Fibroblast of villous mesenchyme (primary cell): Measurements from ENCODE around the gene PLGRKT. TPM values are rescaled to one million over a fixed set of nuclear protein-coding genes. Genes with fewer than 3 reads are reported as not detected.

Source experiments
- DNase-seq: peaks from one replicate; pipeline ENCODE4 v3.0.0-alpha.2; 2010; ENCODE audit warnings: low read depth
- H3K4me3 ChIP-seq: 2 replicates; pipeline ENCODE4 v1.5.1; 2011; ENCODE audit warnings: low read depth, mild to moderate bottlenecking, low read length
- CTCF ChIP-seq: IDR thresholded peaks from 2 replicates; pipeline ENCODE4 v1.5.1; 2012; ENCODE audit warnings: low read depth, mild to moderate bottlenecking, low read length; ENCODE audit not compliant: insufficient read depth
- total RNA-seq: library from RNA; depleted of rRNA; stranded (reverse); fragments of >200 nt; gene quantifications from 2 replicates; pipeline ENCODE4 v1.2.3, GENCODE V29; 2012

The PLGRKT gene
- total RNA-seq, 1 donor, result 17.7 TPM

GRCh38 chr9:5375790-5376477, 61.8 kb downstream of the PLGRKT start:
- H3K4me3 ChIP-seq, result no peak overlapping the region
- TF ChIP-seq CTCF, result no peak
- DNase-seq, result no peak

GRCh38 chr9:5375091-5375490, 62.6 kb downstream of the PLGRKT start:
- no peak for DNase-seq

GRCh38 chr9:5364294-5365024, 73.3 kb downstream of the PLGRKT start:
- DNase-seq, result no peak
- H3K4me3 ChIP-seq, result no peak overlapping the region
- TF ChIP-seq CTCF, result no peak

More at GRCh38 chr9:5375091-5375490, 62.6 kb downstream of the PLGRKT start:
- no peak overlapping the region for H3K4me3 ChIP-seq
- TF ChIP-seq CTCF, result no peak

- no peak for TF ChIP-seq CTCF
- DNase-seq, result no peak
These were observed 76.3 kb downstream of the PLGRKT start for GRCh38 chr9:5361326-5362010.

GRCh38 chr9:5360341-5360740, 77.4 kb downstream of the PLGRKT start:
- DNase-seq, result no peak
- H3K4me3 ChIP-seq, result no peak overlapping the region

More at GRCh38 chr9:5361326-5362010, 76.3 kb downstream of the PLGRKT start:
- no peak overlapping the region for H3K4me3 ChIP-seq

More at GRCh38 chr9:5360341-5360740, 77.4 kb downstream of the PLGRKT start:
- no peak for TF ChIP-seq CTCF
